IPS-NIHi11 (cell line): ENCODE measurements around the gene FBLN1.

ENCODE experiments used
- DNase-seq: peaks from one replicate; pipeline ENCODE4 v3.0.0; 2012; ENCODE audit warnings: mixed read lengths, low spot score

Gene FBLN1

GRCh38 chr22:45640291-45640940 lies 137.7 kb downstream of the FBLN1 start:
- no peak for DNase-seq

GRCh38 chr22:45640941-45641621 lies 138.4 kb downstream of the FBLN1 start:
- no peak for DNase-seq

GRCh38 chr22:45642986-45643385 lies 140.3 kb downstream of the FBLN1 start:
- DNase-seq: no peak

- no peak for DNase-seq
These were observed 142.0 kb downstream of the FBLN1 start for GRCh38 chr22:45644714-45645113.

GRCh38 chr22:45645150-45645525 lies 142.5 kb downstream of the FBLN1 start:
- no peak for DNase-seq

- peak; percentile 97 for DNase-seq
These were observed 143.1 kb downstream of the FBLN1 start for GRCh38 chr22:45645526-45646414.

- DNase-seq: no peak
These were observed 145.0 kb downstream of the FBLN1 start for GRCh38 chr22:45647532-45648225.

GRCh38 chr22:45648301-45649117 lies 145.8 kb downstream of the FBLN1 start:
- no peak for DNase-seq

GRCh38 chr22:45649809-45650208 lies 147.1 kb downstream of the FBLN1 start:
- DNase-seq: no peak

GRCh38 chr22:45650721-45651120 lies 148.0 kb downstream of the FBLN1 start:
- no peak for DNase-seq
